Middle frontal gyrus (tissue), 1 donor: ENCODE results near the gene KRTAP2-2.

ENCODE experiments used
- DNase-seq: peaks from one replicate; pipeline ENCODE4 v3.0.0-alpha.2; 2015; ENCODE audit warnings: low spot score; ENCODE audit errors: extremely low spot score

KRTAP2-2 gene

GRCh38 chr17:41026715-41027471 lies 28.1 kb downstream of the KRTAP2-2 start, which contains the start of gene KRTAP1-5:
Gene KRTAP1-5, minus strand, starts transcription at chr17:41027208. Its CDS starts 53 bp downstream, at chr17:41027155.
- DNase-seq = no peak

- no peak for DNase-seq
These were observed 30.3 kb downstream of the KRTAP2-2 start for GRCh38 chr17:41024697-41025096.

- DNase-seq = no peak
These were observed 34.7 kb downstream of the KRTAP2-2 start for GRCh38 chr17:41020336-41020735.

DNA sequence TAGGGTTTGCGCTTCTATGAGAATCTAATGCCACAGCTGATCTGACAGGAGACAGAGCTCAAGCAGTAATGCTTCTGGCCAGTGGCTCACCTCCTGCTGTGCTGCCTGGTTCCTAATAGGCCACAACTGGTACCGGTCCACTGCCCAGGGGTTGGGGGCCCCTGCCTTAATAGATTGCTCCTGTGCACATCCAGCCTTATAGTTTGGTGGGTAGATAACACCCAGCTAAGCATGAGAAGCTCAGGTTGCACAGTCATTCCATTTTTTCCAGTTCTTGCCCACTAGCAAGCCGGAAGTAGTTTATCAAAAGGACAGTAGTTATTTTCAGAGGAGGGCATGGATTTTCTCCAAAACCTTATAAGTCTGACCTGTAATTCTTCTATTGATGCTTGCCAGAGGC lies 35.6 kb downstream of the KRTAP2-2 start:
- DNase-seq = no peak

DNA sequence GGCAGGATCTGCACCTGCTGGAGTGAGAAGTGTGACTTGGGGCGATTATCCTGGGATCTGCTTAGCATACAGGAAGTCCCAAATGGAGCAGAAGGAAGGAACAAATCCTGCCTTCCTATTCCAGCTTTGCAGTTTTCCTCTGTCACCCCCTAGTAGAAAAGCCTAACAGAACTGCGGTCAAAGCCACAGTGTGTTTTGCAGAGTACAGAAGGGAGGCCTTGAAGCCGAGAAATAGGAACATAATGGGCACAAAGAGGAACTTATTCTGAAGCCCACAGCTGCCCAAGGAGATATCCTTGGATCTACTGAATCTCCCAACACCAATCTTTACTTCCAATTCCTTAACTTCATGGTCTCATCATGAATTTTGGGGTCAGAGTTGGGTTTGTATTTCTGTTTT lies 36.5 kb downstream of the KRTAP2-2 start:
- no peak for DNase-seq

DNA sequence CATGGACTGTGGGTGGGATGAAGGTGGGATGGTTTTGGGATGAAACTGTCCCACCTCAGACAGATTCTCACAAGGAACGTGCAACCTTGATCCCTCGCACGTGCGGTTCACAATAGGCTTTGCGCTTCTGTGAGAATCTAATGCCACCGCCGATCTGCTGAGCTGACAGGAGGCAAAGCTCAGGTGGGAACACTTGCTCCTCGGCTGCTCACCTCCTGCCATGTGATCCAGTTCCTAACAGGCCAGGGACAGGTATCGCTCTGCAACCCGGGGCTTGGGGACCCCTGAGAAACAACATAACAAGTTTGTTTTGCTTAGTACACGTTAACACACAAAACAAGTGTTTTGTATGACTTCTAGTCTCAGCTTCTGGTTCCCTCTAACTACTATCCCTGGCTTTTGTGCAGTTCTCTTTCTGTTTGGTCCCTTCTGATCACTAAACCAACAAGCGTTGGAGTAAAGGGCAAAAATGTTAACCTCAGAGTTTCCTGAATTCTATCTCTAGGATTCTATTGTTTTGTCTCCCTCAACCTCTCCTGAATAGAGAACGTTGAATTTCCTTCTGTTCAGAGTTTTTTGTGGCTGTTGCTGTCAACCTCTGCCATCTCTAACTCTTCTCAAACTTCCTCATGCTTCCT lies 38.3 kb downstream of the KRTAP2-2 start:
- DNase-seq = no peak

DNA sequence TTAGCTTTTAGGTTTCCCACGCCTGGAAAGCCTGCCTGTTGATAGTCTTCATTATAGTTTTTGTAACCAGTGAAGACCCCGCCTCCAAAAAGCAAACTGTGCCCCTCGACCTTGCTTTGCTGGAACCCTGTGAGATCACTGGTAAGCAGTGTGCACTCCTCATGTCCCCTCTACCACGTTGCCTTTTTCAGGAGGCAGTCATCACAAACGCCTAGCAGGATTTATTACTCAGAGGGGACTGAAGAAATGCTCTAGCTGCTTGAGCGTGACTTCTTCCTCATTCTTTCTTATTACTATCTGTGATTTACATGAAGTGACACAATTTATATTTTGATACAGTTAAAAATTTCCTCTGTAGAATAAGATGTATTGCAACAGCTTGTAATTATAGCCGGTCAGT lies 39.6 kb downstream of the KRTAP2-2 start:
- no peak for DNase-seq

GRCh38 chr17:41013606-41014005 lies 41.4 kb downstream of the KRTAP2-2 start:
- no peak for DNase-seq

- DNase-seq = no peak
These were observed 41.8 kb downstream of the KRTAP2-2 start for GRCh38 chr17:41013181-41013580.

GRCh38 chr17:41012326-41013120 lies 42.5 kb downstream of the KRTAP2-2 start:
- DNase-seq = no peak

GRCh38 chr17:41010441-41010840 lies 44.6 kb downstream of the KRTAP2-2 start:
- DNase-seq = no peak

DNA sequence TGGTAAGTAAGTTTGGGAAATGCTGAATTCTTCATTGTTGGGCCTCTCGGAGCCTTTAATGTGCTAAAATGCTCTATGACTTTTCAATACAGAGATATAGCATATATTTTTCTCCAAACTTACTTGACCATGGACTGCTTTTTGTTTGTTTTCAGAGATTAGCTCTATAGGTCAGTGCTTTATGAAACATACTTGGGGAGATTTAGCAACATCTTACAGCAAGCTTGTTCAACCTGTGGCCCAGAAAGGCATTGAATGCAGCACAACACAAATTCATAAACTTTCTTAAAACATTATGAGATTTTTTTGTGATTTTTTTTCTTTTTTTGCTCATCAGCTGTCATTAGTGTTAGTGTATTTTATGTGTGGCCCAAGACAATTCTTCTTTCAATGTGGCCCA lies 45.1 kb downstream of the KRTAP2-2 start:
- no peak for DNase-seq

DNA sequence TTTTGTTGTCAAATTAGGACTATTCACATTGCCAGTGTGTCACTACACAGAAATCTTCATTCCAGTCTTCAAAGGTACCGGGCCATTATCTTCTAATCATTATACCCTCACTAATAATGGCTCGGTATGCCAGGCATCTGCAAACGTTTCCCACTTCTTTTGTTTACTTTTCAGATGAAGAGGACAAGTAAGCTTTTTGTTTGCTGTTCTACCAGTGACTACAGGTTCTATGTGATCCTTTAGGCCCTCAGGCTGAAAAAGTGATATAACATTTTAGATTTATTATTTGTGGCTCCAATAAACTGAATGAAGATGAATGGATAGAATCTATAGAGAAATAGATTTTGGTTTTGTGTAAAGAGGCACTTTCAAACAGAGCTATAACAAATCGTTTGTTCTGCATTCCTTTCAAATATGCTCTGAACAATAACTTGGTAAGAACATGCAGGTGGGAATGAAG lies 45.7 kb downstream of the KRTAP2-2 start:
- no peak for DNase-seq

DNA sequence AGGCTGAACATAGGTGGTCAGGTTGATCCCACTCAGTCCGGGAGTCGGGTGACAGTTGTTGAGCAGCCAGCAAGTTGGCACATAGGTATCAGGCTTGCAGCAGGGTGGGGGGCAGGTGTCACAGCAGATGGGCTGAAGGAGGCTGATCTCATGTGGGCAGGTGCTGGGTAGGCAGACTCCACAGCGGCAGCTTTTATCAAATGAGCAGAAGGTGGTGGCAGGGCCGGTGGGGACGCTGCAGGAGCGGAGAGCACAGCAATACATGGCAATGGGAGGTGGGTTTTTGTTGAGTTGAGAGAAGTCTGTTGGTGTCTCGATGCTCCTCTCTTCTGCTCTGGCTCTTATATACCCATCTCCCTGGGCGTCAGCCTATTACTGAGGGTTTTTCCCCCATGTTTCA lies 46.2 kb downstream of the KRTAP2-2 start, which contains the start of gene KRTAP3-1:
Gene KRTAP3-1 (minus strand): TSS at position 318 of the 400 bp plus-strand sequence. CDS start 54 bp downstream, at position 264.
- DNase-seq = no peak
